BJ (cell line): ENCODE results near the gene ATP1A1. TPM values are rescaled to one million over a fixed set of nuclear protein-coding genes. Genes with fewer than 3 reads are reported as not detected.

Experiments
- CTCF ChIA-PET: fragments of 350-600 bp; formaldehyde crosslinking; extraction: SDS; loops from one replicate; lab custom pipeline; 2021; ENCODE audit warnings: antibody characterized with exemption, inconsistent platforms; lab: Yijun Ruan, JAX
- POLR2A ChIA-PET: fragments of 300-600 bp; sonication (Branson Sonifier 250); formaldehyde crosslinking; extraction: SDS; loops from one replicate; lab custom pipeline; 2021; ENCODE audit warnings: antibody characterized with exemption; lab: Charles Lee
- DNase-seq: peaks from one replicate; pipeline ENCODE4 v3.0.0-alpha.2; 2011; ENCODE audit warnings: low read depth
- H3K27me3 ChIP-seq: 2 replicates; pipeline ENCODE4 v1.6.0; 2011; ENCODE audit warnings: low read length; ENCODE audit not compliant: control insufficient read depth, insufficient read depth
- H3K36me3 ChIP-seq: 2 replicates; pipeline ENCODE4 v1.5.1; 2011; ENCODE audit warnings: low read length; ENCODE audit not compliant: control insufficient read depth, insufficient read depth
- H3K4me3 ChIP-seq: 2 replicates; pipeline ENCODE4 v1.5.1; 2011; ENCODE audit warnings: low read depth, mild to moderate bottlenecking, control low read depth, low read length
- polyA plus RNA-seq: library from polyadenylated mRNA; depleted of rRNA; stranded (reverse); fragments of >200 nt; gene quantifications from 2 replicates; pipeline ENCODE4 v1.2.3, GENCODE V29; 2011
- TF ChIP-seq, protein P1 (sequence below): IDR thresholded peaks from 2 replicates; pipeline ENCODE4 v1.5.1; 2011; ENCODE audit warnings: low read depth, mild to moderate bottlenecking, control low read depth, inconsistent platforms, low read length, moderate library complexity; ENCODE audit not compliant: insufficient read depth

The ATP1A1 gene
- polyA plus RNA-seq, 1 experiment: 392 TPM

- H3K36me3 ChIP-seq: peaks cover 1% of the 10 kb centered on the region; the same call in 1 of the 2 replicates
- CTCF ChIA-PET: interaction anchor here (0.6 to 5.6 kb wide), 4 partner anchors 12 to 68 kb away, joined by 3 to 29 read pairs (median 7); no protein-coding TSS in a partner anchor
- H3K27me3 ChIP-seq: 0 out of 2 replicates have a peak, but pooled peaks cover 1% of the 10 kb centered on the region
- peak overlapping the region; percentile 69 for H3K4me3 ChIP-seq
- TF ChIP-seq, protein P1, sequence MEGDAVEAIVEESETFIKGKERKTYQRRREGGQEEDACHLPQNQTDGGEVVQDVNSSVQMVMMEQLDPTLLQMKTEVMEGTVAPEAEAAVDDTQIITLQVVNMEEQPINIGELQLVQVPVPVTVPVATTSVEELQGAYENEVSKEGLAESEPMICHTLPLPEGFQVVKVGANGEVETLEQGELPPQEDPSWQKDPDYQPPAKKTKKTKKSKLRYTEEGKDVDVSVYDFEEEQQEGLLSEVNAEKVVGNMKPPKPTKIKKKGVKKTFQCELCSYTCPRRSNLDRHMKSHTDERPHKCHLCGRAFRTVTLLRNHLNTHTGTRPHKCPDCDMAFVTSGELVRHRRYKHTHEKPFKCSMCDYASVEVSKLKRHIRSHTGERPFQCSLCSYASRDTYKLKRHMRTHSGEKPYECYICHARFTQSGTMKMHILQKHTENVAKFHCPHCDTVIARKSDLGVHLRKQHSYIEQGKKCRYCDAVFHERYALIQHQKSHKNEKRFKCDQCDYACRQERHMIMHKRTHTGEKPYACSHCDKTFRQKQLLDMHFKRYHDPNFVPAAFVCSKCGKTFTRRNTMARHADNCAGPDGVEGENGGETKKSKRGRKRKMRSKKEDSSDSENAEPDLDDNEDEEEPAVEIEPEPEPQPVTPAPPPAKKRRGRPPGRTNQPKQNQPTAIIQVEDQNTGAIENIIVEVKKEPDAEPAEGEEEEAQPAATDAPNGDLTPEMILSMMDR: no peak
- DNase-seq: no peak
- POLR2A ChIA-PET: interaction anchor here (0.6 kb wide), 1 partner anchor 15 kb away, joined by 3 read pairs; no protein-coding TSS in a partner anchor
Measured at GRCh38 chr1:116418091-116418830, 45.2 kb downstream of the ATP1A1 start.

- POLR2A ChIA-PET: no interaction called here
- Histone ChIP-seq H3K4me3 (no peak overlapping the region), H3K27me3 (peaks cover 4% of the 10 kb centered on the region), H3K36me3 (peaks cover 1% of the 10 kb centered on the region; the same call in 1 of the 2 replicates)
- TF ChIP-seq, protein P1: no peak
- no peak for DNase-seq
- CTCF ChIA-PET: interaction anchor here (2.5 to 5.6 kb wide), 2 partner anchors 9 to 65 kb away, joined by 11 to 29 read pairs; no protein-coding TSS in a partner anchor
Measured at GRCh38 chr1:116420417-116421200, 47.6 kb downstream of the ATP1A1 start.

DNA sequence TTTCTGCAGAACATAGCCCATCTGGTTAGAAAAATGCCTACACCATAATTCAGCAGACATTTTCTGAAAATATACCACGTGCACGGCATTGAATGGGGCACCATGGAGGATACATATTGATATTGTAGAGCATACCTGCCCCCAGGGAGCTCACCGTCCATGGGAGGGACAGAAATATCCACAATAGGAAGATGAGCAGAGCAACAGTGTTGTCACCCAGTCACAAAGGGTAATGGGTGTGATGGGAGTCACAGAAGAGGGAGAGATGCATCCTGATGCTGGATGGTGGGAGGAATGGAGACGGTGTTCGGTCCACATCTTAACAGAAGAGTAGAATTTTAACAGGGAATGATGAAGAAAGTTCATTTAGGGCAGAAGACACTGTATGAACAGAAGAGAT lies 51.4 kb downstream of the ATP1A1 start:
- H3K27me3 ChIP-seq: peaks cover 10% of the 10 kb centered on the region
- H3K36me3 ChIP-seq: no peaks in the 10 kb centered on the region
- CTCF ChIA-PET: no interaction called here
- DNase-seq: no peak
- POLR2A ChIA-PET: no interaction called here
- TF ChIP-seq, protein P1: no peak
- H3K4me3 ChIP-seq: no peak overlapping the region

DNA sequence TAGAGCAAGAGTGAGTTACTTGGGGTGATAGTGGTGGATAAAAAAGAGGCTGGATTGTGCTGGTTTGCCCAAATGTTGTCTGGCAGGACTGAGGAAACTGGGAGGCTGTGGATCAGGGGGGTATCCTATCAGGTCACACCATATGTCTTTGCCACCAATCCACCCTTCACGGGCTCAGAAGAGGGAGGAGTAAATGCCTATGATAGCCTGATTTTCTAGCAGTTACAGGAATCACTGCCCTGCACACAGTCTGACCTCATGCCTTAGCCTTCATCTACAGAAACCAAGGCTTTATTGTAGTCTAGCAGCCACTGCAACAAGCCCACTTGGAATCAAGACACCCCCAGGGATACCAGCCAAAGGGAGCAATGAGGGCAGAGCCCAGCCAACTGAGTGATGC lies 51.8 kb downstream of the ATP1A1 start:
- Histone ChIP-seq H3K27me3 (peaks cover 13% of the 10 kb centered on the region), H3K36me3 (no peaks in the 10 kb centered on the region), H3K4me3 (no peak overlapping the region)
- DNase-seq: no peak
- CTCF ChIA-PET: no interaction called here
- POLR2A ChIA-PET: no interaction called here
- TF ChIP-seq, protein P1: no peak

DNA sequence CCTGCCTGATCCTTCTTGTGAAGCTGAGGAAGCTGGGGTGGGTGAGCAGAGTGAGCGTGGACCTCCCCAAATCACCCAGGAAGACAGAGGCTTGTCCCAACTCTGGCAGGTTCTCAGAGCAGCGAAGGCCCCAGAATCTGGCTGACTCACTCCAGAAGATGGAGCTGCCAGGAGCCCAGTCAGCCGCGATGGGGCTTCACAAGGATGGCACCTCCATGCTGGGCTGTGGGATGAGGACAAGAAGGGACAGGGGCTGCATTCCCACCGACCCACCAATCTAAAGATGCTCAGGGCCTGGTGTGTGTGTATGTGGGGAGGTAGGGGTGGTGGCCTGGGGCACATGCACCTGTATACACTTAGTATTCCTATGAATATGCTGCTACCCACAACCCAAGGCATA lies 52.9 kb downstream of the ATP1A1 start:
- peaks cover 13% of the 10 kb centered on the region for H3K27me3 ChIP-seq
- no peaks in the 10 kb centered on the region for H3K36me3 ChIP-seq
- CTCF ChIA-PET: no interaction called here
- TF ChIP-seq, protein P1: no peak
- H3K4me3 ChIP-seq: no peak overlapping the region
- POLR2A ChIA-PET: no interaction called here
- DNase-seq: no peak
